HS-27A (cell line): ENCODE measurements around the gene TIGIT.

Experiments used
- DNase-seq: peaks from one replicate; pipeline ENCODE4 v3.0.0-alpha.2; 2012; ENCODE audit warnings: low read depth, missing footprints

TIGIT gene

GRCh38 chr3:114355653-114356052 lies 61.8 kb downstream of the TIGIT start:
- DNase-seq = no peak

DNA sequence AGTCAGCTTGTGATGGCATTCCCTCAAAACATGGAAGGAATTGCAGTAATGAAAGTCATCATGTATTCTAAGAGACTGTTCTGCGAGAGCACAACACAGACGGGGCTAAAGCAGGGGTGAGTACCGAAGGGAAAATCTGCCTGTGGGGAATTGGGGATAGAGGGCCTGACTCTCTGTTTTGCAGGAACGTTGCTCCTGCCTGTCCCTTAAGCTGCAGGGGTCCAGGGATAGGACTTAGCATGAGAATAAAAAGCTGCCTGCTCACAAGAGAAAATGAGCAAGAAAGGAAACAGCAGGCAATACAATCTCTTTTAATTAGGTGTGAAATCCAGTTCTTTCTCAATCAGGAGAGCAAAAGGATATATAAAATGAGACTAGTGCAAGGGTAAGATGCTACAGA lies 62.2 kb downstream of the TIGIT start:
- no peak for DNase-seq

GRCh38 chr3:114356525-114356924 lies 62.7 kb downstream of the TIGIT start:
- no peak for DNase-seq
